ENCODE measurements around the gene PRDM16.
"Not testable (repeated sequence)": the region's sequence is repeated elsewhere in the genome, so short reads cannot be mapped to it uniquely, and the experiment has no call there.

The PRDM16 gene

GRCh38 chr1:3272321-3273045 lies 203.5 kb downstream of the PRDM16 start:
- no peak for DNase-seq

GRCh38 chr1:3273447-3273846 lies 204.4 kb downstream of the PRDM16 start:
- DNase-seq: no peak

GRCh38 chr1:3274972-3275371 lies 206.0 kb downstream of the PRDM16 start:
- DNase-seq: no peak

- peak; percentile 66 for DNase-seq
These were observed 206.7 kb downstream of the PRDM16 start for GRCh38 chr1:3275471-3276340.

- DNase-seq: no peak
These were observed 207.4 kb downstream of the PRDM16 start for GRCh38 chr1:3276341-3276800.

- DNase-seq: no peak
These were observed 208.0 kb downstream of the PRDM16 start for GRCh38 chr1:3277011-3277471.

GRCh38 chr1:3277623-3278022 lies 208.6 kb downstream of the PRDM16 start:
- no peak for DNase-seq

GRCh38 chr1:3278416-3279181 lies 209.6 kb downstream of the PRDM16 start:
- DNase-seq: no peak

- DNase-seq: no peak
These were observed 210.1 kb downstream of the PRDM16 start for GRCh38 chr1:3279182-3279470.

GRCh38 chr1:3281735-3282134 lies 212.7 kb downstream of the PRDM16 start:
- DNase-seq: no peak

- no peak for DNase-seq
These were observed 213.2 kb downstream of the PRDM16 start for GRCh38 chr1:3282186-3282585.

- DNase-seq: no peak
These were observed 213.8 kb downstream of the PRDM16 start for GRCh38 chr1:3282656-3283430.

- DNase-seq: no peak
These were observed 214.8 kb downstream of the PRDM16 start for GRCh38 chr1:3283849-3284248.

- DNase-seq: no peak
These were observed 215.7 kb downstream of the PRDM16 start for GRCh38 chr1:3284691-3285090.

- DNase-seq: no peak
These were observed 216.2 kb downstream of the PRDM16 start for GRCh38 chr1:3285106-3285740.

- DNase-seq: not testable (repeated sequence)
These were observed 218.1 kb downstream of the PRDM16 start for GRCh38 chr1:3287095-3287494.

GRCh38 chr1:3287656-3288160 lies 218.7 kb downstream of the PRDM16 start:
- no peak for DNase-seq

- no peak for DNase-seq
These were observed 220.5 kb downstream of the PRDM16 start for GRCh38 chr1:3289502-3289901.

- no peak for DNase-seq
These were observed 221.4 kb downstream of the PRDM16 start for GRCh38 chr1:3290438-3290837.

GRCh38 chr1:3290915-3291314 lies 221.9 kb downstream of the PRDM16 start:
- no peak for DNase-seq

GRCh38 chr1:3292051-3292722 lies 223.2 kb downstream of the PRDM16 start:
- no peak for DNase-seq

Measured in fibroblast of skin of right quadriceps (primary cell).